HG03432 (cell line): Measurements from ENCODE around the gene NDST4.

ENCODE experiments used
- ATAC-seq: cut with Tn5 transposase; IDR thresholded peaks from one replicate; pipeline ENCODE4 v1.9.1; 2021; ENCODE audit warnings: mild to moderate bottlenecking, moderate library complexity; ENCODE audit not compliant: unreplicated experiment

NDST4 gene

GRCh38 chr4:114807759-114808404, 305.5 kb downstream of the NDST4 start:
- peak; percentile 98 for ATAC-seq

- no peak for ATAC-seq
Measured at GRCh38 chr4:114807357-114807756, 306.1 kb downstream of the NDST4 start.

- ATAC-seq = no peak
Measured at GRCh38 chr4:114791976-114792375, 321.4 kb downstream of the NDST4 start.

GRCh38 chr4:114785570-114785969, 327.9 kb downstream of the NDST4 start:
- no peak for ATAC-seq

- ATAC-seq = no peak
Measured at GRCh38 chr4:114783215-114783595, 330.2 kb downstream of the NDST4 start.

- no peak for ATAC-seq
Measured at GRCh38 chr4:114782415-114783214, 330.8 kb downstream of the NDST4 start.

- peak; percentile 76 for ATAC-seq
Measured at GRCh38 chr4:114780205-114780604, 333.2 kb downstream of the NDST4 start.
